Esophagus muscularis mucosa (tissue), 4 donors: ENCODE measurements around the gene MSANTD3. TPM values are rescaled to one million over a fixed set of nuclear protein-coding genes. Genes with fewer than 3 reads are reported as not detected.

Source experiments
- DNase-seq: peaks from one replicate; pipeline ENCODE4 v3.0.0-alpha.2; 2017; ENCODE audit errors: extremely low spot score
- H3K27ac ChIP-seq, 4 donors: fragments of 200-600 bp; sonication (generic); replicated peaks in 1 of 4; 1 replicate in 3 of 4; 2 replicates in 1 of 4; pipeline ENCODE4 v1.5.1; 2016 to 2019; ENCODE audit warnings: mild to moderate bottlenecking in 1 of 4
- H3K27me3 ChIP-seq, 4 donors: fragments of 200-600 bp; sonication (generic); one replicate each; pipeline versions ENCODE4 v1.5.1 to v1.6.0; 2016 to 2019
- H3K36me3 ChIP-seq, 4 donors: fragments of 200-600 bp; sonication (generic); one replicate each; pipeline ENCODE4 v1.5.1; 2016 to 2019
- H3K4me1 ChIP-seq, 4 donors: fragments of 200-600 bp; sonication (generic); one replicate each; pipeline ENCODE4 v1.5.1; 2016 to 2019
- H3K4me3 ChIP-seq, 4 donors: fragments of 200-600 bp; sonication (generic); 1 replicate in 2 of 4; 2 replicates in 2 of 4; pipeline ENCODE4 v1.5.1; 2016 to 2019; ENCODE audit warnings: mild to moderate bottlenecking in 4 of 4, moderate library complexity in 1 of 4
- H3K9me3 ChIP-seq, 4 donors: fragments of 200-600 bp; sonication (generic); 1 replicate in 3 of 4; 2 replicates in 1 of 4; pipeline ENCODE4 v1.5.1; 2016 to 2019
- CTCF ChIP-seq, 3 experiments: fragments of 200-600 bp in 2 of 3; fragments of 450-650 bp in 1 of 3; sonication (generic) in 2 of 3; IDR thresholded peaks; one replicate each; pipeline ENCODE4 v1.5.1; 2017 to 2019; ENCODE audit warnings: antibody characterized with exemption in 3 of 3, mild to moderate bottlenecking in 2 of 3, moderate library complexity in 1 of 3
- EP300 ChIP-seq: sonication (generic); formaldehyde crosslinking; IDR thresholded peaks from one replicate; pipeline ENCODE4 v1.6.1; 2017; ENCODE audit warnings: antibody characterized with exemption
- POLR2A ChIP-seq: fragments of 450-650 bp; IDR thresholded peaks from one replicate; pipeline ENCODE4 v1.6.1; 2017; ENCODE audit warnings: antibody characterized with exemption, moderate library complexity, mild to moderate bottlenecking, low read depth
- POLR2AphosphoS5 ChIP-seq, 2 donors: sonication (generic); formaldehyde crosslinking; IDR thresholded peaks; one replicate each; pipeline ENCODE4 v1.6.1; 2017; ENCODE audit warnings: antibody characterized with exemption in 2 of 2
- whole genome bisulfite sequencing: methylation state at CpG from one replicate; pipeline ENCODE4 v1.1.5; 2018; 5-methylcytosine and 5-hydroxymethylcytosine counted together
- intact Hi-C: fragments of 100-400 bp; cut with DNase I; formaldehyde crosslinking; loops from one replicate; pipeline ENCODE4 v1.15.1; 2023
- total RNA-seq, 4 donors: library from RNA; depleted of rRNA; stranded (reverse); fragments of >200 nt; gene quantifications; one replicate each; pipeline versions ENCODE4 v1.1.0 to v1.2.1, GENCODE V29; 2016

The MSANTD3 gene
- total RNA-seq, 4 donors from 2014 or later: 28.5 to 50.4 (median 41.3) TPM

GRCh38 chr9:100447041-100447440 lies 20.1 kb downstream of the MSANTD3 start:
- TF ChIP-seq CTCF (IDR thresholded peaks at IDR 0.05) (no peak), POLR2A (no peak), EP300 (no peak), POLR2AphosphoS5 (IDR thresholded peaks at IDR 0.05) (no peak)
- intact Hi-C loops: no loop called here
- H3K36me3 ChIP-seq: peaks cover 5 to 37% (median 17%) of the 10 kb centered on the region in 4 donors

GRCh38 chr9:100448266-100448665 lies 21.3 kb downstream of the MSANTD3 start:
- Histone ChIP-seq H3K27me3 (no peaks in the 10 kb centered on the region), H3K27ac (no peak overlapping the region), H3K4me1 (peaks cover 0 to 8% (median 3%) of the 10 kb centered on the region in 4 donors), H3K9me3 (no peaks in the 10 kb centered on the region), H3K36me3 (peaks cover 11 to 43% (median 20%) of the 10 kb centered on the region in 4 donors), H3K4me3 (no peak overlapping the region)
- 97% methylated on average over 2 of the region's 2 CpGs for WGBS
- TF ChIP-seq POLR2AphosphoS5 (IDR thresholded peaks at IDR 0.05): no peak
- no peak for TF ChIP-seq EP300
- TF ChIP-seq CTCF (IDR thresholded peaks at IDR 0.05): no peak
- TF ChIP-seq POLR2A: no peak
- intact Hi-C loops: no loop called here
- no peak for DNase-seq

More at GRCh38 chr9:100447041-100447440, 20.1 kb downstream of the MSANTD3 start:
- Histone ChIP-seq H3K27me3 (no peaks in the 10 kb centered on the region), H3K4me3 (no peak overlapping the region), H3K9me3 (no peaks in the 10 kb centered on the region), H3K27ac (no peak overlapping the region), H3K4me1 (peaks cover 0 to 12% (median 5%) of the 10 kb centered on the region in 4 donors)
- DNase-seq: no peak

GRCh38 chr9:100449420-100449819 lies 22.5 kb downstream of the MSANTD3 start:
- Histone ChIP-seq H3K36me3 (peaks cover 11 to 45% (median 27%) of the 10 kb centered on the region in 4 donors), H3K9me3 (no peaks in the 10 kb centered on the region), H3K27me3 (no peaks in the 10 kb centered on the region), H3K27ac (no peak overlapping the region), H3K4me1 (no peaks in the 10 kb centered on the region), H3K4me3 (no peak overlapping the region)
- TF ChIP-seq CTCF (IDR thresholded peaks at IDR 0.05) (no peak), POLR2AphosphoS5 (IDR thresholded peaks at IDR 0.05) (no peak), EP300 (no peak), POLR2A (no peak)
- WGBS: 94% methylated on average over 2 of the region's 2 CpGs
- DNase-seq: no peak
- intact Hi-C loops: no loop called here

GRCh38 chr9:100452894-100453293 lies 26.0 kb downstream of the MSANTD3 start:
- Histone ChIP-seq H3K4me1 (peaks cover 0 to 5% (median 0%) of the 10 kb centered on the region in 4 donors), H3K27me3 (no peaks in the 10 kb centered on the region), H3K27ac (no peak overlapping the region), H3K36me3 (peaks cover 11 to 42% (median 27%) of the 10 kb centered on the region in 4 donors), H3K9me3 (no peaks in the 10 kb centered on the region), H3K4me3 (no peak overlapping the region)
- DNase-seq: no peak
- no peak for TF ChIP-seq CTCF (IDR thresholded peaks at IDR 0.05)
- no peak for TF ChIP-seq EP300
- no peak for TF ChIP-seq POLR2AphosphoS5 (IDR thresholded peaks at IDR 0.05)
- no peak for TF ChIP-seq POLR2A
- intact Hi-C loops: no loop called here
- whole genome bisulfite sequencing: 97% methylated on average over 2 of the region's 2 CpGs

GRCh38 chr9:100455470-100455869 lies 28.5 kb downstream of the MSANTD3 start:
- DNase-seq: no peak
- Histone ChIP-seq H3K27me3 (no peaks in the 10 kb centered on the region), H3K9me3 (no peaks in the 10 kb centered on the region), H3K36me3 (peaks cover 11 to 42% (median 26%) of the 10 kb centered on the region in 4 donors), H3K27ac (no peak overlapping the region), H3K4me3 (no peak overlapping the region), H3K4me1 (peaks cover 0 to 5% (median 0%) of the 10 kb centered on the region in 4 donors)
- intact Hi-C loops: no loop called here
- no peak for TF ChIP-seq EP300
